ENCODE measurements around the gene GJC2. TPM values are rescaled to one million over a fixed set of nuclear protein-coding genes. Genes with fewer than 3 reads are reported as not detected.
"Not testable (repeated sequence)": the region's sequence is repeated elsewhere in the genome, so short reads cannot be mapped to it uniquely, and the experiment has no call there.

GJC2 gene
- total RNA-seq, 4 donors from 2014 or later, result 0.48 to 2.7 (median 0.66) TPM

DNA sequence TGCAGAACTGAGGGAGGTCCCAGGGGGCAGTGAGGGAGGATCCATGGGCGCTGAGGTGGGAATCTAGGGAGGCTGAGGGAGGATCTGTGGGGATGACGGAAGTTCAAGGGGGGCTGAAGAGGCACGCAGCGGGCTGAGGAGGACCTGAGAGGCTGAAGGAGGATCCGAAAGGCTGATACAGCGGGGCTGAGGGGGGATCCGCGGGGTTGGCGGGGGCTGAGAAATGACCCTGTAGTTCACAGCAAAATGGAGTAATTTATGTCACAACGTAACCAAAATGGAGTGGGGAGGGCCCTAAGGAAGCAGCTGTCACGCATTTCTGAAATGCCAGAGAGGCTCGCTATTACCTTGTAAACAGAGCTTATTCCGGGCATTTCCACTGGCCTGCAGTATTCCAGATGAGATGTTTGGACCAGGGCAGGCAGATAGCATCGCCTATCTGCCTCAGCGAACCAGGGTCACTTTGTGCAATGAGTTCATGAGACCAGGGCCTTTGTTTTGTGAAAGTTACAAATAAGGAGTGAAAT, 39.7 kb upstream of the GJC2 start:
- intact Hi-C loops (cut with DNase I), result loop anchor here (10.0 kb wide), 1 partner anchor 55 kb away; the partner anchor contains the start of gene IBA57
- DNase-seq, result no peak
- peak overlapping the region; percentile 73 to 95 (median 80) for H3K4me3 ChIP-seq
- no peaks in the 10 kb centered on the region for H3K27me3 ChIP-seq
- H3K9me3 ChIP-seq, result no peaks in the 10 kb centered on the region
- H3K4me1 ChIP-seq, result peaks cover 13 to 28% (median 19%) of the 10 kb centered on the region in 3 donors
- H3K27ac ChIP-seq, result peak overlapping the region; percentile 91 to 96 (median 92)
- TF ChIP-seq, protein P1, sequence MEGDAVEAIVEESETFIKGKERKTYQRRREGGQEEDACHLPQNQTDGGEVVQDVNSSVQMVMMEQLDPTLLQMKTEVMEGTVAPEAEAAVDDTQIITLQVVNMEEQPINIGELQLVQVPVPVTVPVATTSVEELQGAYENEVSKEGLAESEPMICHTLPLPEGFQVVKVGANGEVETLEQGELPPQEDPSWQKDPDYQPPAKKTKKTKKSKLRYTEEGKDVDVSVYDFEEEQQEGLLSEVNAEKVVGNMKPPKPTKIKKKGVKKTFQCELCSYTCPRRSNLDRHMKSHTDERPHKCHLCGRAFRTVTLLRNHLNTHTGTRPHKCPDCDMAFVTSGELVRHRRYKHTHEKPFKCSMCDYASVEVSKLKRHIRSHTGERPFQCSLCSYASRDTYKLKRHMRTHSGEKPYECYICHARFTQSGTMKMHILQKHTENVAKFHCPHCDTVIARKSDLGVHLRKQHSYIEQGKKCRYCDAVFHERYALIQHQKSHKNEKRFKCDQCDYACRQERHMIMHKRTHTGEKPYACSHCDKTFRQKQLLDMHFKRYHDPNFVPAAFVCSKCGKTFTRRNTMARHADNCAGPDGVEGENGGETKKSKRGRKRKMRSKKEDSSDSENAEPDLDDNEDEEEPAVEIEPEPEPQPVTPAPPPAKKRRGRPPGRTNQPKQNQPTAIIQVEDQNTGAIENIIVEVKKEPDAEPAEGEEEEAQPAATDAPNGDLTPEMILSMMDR (IDR thresholded peaks at IDR 0.05), result no peak
- TF ChIP-seq POLR2A (IDR thresholded peaks at IDR 0.05), result no peak
- H3K36me3 ChIP-seq, result peaks cover 0 to 29% (median 8%) of the 10 kb centered on the region in 3 donors
- WGBS, 2 donors, result 22 to 40% methylated on average over 13 to 15 of the region's 15 CpGs

DNA sequence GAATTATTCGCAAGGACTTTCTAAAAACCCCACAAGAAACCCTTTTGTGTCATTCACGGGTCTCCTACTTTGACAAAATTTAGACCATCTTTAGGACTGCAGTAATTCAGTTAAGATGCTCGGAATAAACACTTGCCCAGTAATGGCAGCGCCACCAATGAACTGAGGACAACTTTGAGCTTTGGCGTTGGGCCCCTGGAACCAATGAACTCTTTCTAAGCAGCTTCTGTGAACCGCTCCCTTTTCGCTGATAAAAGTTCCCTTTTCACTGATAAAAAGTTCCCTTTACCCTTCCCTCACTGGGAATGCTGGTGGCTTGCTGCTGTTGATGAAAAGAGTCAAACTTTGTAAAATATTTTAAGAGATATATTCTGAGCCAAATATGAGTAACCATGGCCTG, 39.2 kb upstream of the GJC2 start:
- no peaks in the 10 kb centered on the region for H3K27me3 ChIP-seq
- TF ChIP-seq, protein P1 (IDR thresholded peaks at IDR 0.05), result no peak
- no peak for TF ChIP-seq POLR2A (IDR thresholded peaks at IDR 0.05)
- H3K36me3 ChIP-seq, result peaks cover 0 to 25% (median 6%) of the 10 kb centered on the region in 3 donors
- DNase-seq, result no peak
- H3K4me3 ChIP-seq, result peak overlapping the region in 2 of 4 donors; percentile 82 to 95
- intact Hi-C loops (cut with DNase I), result no loop called here
- WGBS, 2 donors, result 85 to 92% methylated on average over 7 of the region's 7 CpGs
- H3K27ac ChIP-seq, result peak overlapping the region in 2 of 4 donors; percentile 94 to 96
- peaks cover 13 to 28% (median 19%) of the 10 kb centered on the region in 3 donors for H3K4me1 ChIP-seq
- no peaks in the 10 kb centered on the region for H3K9me3 ChIP-seq

DNA sequence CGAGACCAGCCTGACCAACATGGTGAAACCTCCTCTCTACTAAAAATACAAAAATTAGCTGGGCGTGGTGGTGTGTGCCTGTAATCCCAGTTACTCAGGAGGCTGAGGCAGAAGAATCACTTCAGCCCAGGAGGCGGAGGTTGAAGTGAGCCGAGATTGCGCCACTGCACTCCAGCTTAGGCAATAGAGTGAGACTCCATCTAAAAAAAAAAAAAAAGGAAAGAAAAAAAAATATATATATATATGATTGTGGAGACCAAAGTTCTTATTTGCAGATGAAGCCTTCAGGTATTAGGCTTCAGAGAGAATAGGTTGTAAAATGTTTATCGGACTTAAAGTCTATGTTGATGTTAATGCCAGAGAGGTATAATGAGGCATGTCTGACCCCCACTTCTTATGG, 38.4 kb upstream of the GJC2 start:
- H3K27ac ChIP-seq, result not testable (repeated sequence)
- WGBS, 2 donors, result 80 to 93% methylated on average over 4 to 6 of the region's 6 CpGs

DNA sequence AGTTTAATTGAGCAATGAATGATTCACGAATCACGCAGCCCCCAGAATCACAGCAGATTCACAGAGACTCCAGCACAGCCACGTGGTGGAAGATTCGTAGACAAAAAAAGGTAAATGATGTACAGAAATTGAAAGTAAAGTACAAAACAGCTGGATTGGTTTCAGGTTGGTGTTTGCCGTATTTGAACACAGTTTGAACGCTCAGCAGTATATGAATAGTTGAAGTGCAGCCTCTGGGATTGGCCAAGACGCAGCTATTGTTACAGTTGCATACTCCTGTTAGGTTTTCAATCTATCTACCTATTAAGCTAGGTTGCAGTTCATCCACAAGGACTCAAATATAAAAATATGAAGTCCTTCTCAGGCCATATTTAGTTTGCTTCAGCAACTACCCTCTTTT, 37.6 kb upstream of the GJC2 start:
- peaks cover 0 to 9% (median 0%) of the 10 kb centered on the region in 3 donors for H3K36me3 ChIP-seq
- H3K9me3 ChIP-seq, result no peaks in the 10 kb centered on the region
- no peaks in the 10 kb centered on the region for H3K27me3 ChIP-seq
- no peak overlapping the region for H3K4me3 ChIP-seq
- intact Hi-C loops (cut with DNase I), result no loop called here
- peaks cover 13 to 28% (median 19%) of the 10 kb centered on the region in 3 donors for H3K4me1 ChIP-seq
- no peak overlapping the region for H3K27ac ChIP-seq
- no peak for TF ChIP-seq POLR2A (IDR thresholded peaks at IDR 0.05)
- TF ChIP-seq, protein P1 (IDR thresholded peaks at IDR 0.05), result no peak
- no peak for DNase-seq
- WGBS, 2 donors, result 78 to 86% methylated on average over 7 of the region's 7 CpGs

More for the DNA sequence above, 38.4 kb upstream of the GJC2 start:
- peaks cover 0 to 17% (median 0%) of the 10 kb centered on the region in 3 donors for H3K36me3 ChIP-seq
- H3K27me3 ChIP-seq; H3K9me3 ChIP-seq; intact Hi-C loops (cut with DNase I); H3K4me3 ChIP-seq; DNase-seq: not testable (repeated sequence)
- H3K4me1 ChIP-seq, result peaks cover 13 to 28% (median 19%) of the 10 kb centered on the region in 3 donors

DNA sequence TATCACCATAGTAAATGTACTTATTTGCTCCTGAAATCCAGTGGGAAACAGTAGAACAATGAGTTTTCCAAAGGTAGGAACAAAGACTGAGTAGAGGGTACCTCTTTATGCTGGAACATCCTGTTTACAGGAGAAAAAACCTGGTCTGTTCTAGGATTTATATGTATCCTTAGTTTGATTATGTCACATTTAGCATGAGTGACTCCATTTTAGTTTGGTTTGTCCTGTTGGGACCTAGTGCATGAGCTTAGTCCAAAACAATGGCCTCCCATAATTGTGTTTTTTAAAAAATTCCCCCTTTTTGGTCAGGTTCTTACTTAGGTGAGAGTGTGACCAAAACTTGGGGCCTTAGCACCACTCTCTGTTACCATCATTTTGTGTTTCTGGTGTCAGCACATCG, 37.1 kb upstream of the GJC2 start:
- H3K27me3 ChIP-seq, result no peaks in the 10 kb centered on the region
- no peak overlapping the region for H3K4me3 ChIP-seq
- no peak for TF ChIP-seq POLR2A (IDR thresholded peaks at IDR 0.05)
- TF ChIP-seq, protein P1 (IDR thresholded peaks at IDR 0.05), result no peak
- peaks cover 13 to 25% (median 16%) of the 10 kb centered on the region in 3 donors for H3K4me1 ChIP-seq
- H3K9me3 ChIP-seq, result no peaks in the 10 kb centered on the region
- no peak for DNase-seq
- no peak overlapping the region for H3K27ac ChIP-seq
- peaks cover 0 to 4% (median 0%) of the 10 kb centered on the region in 3 donors for H3K36me3 ChIP-seq
- intact Hi-C loops (cut with DNase I), result no loop called here
- WGBS, 2 donors, result 60 to 87% methylated on average over 1 of the region's 1 CpG
